ENCODE data around the gene CBFB.

- no peak for TF ChIP-seq CTCF (conservative IDR thresholded peaks at IDR 0.05; ENCODE audit: low read depth, low read length)
- TF ChIP-seq EZH2 (IDR thresholded peaks at IDR 0.05; ENCODE audit: low read length, unreplicated experiment): no peak
- no peak for TF ChIP-seq EZH2phosphoT487 (IDR thresholded peaks at IDR 0.05; ENCODE audit: borderline replicate concordance, low read length)
Measured at GRCh38 chr16:67084345-67085028, 55.5 kb downstream of the CBFB start.

Data from PC-3 (cell line).